ENCODE data around the gene XIRP1.
"Not testable (repeated sequence)": the region's sequence is repeated elsewhere in the genome, so short reads cannot be mapped to it uniquely, and the experiment has no call there.

Gene XIRP1

GRCh38 chr3:39228496-39228895 is 36.1 kb upstream of the XIRP1 start:
- H3K4me3 ChIP-seq (ENCODE audit: low read depth, low read length), result no peak overlapping the region
- no peak for DNase-seq (ENCODE audit: low read depth)
- TF ChIP-seq CTCF (IDR thresholded peaks at IDR 0.05; ENCODE audit: control insufficient read depth, extremely low read depth, insufficient read depth), result no peak

- not testable (repeated sequence) for H3K4me3 ChIP-seq (ENCODE audit: low read depth, low read length); DNase-seq (ENCODE audit: low read depth)
Measured at GRCh38 chr3:39227596-39227995, 35.2 kb upstream of the XIRP1 start.

GRCh38 chr3:39226106-39226741 is 33.8 kb upstream of the XIRP1 start:
- no peak for DNase-seq (ENCODE audit: low read depth)
- H3K4me3 ChIP-seq (ENCODE audit: low read depth, low read length), result no peak overlapping the region
- TF ChIP-seq CTCF (IDR thresholded peaks at IDR 0.05; ENCODE audit: control insufficient read depth, extremely low read depth, insufficient read depth), result no peak

GRCh38 chr3:39224288-39224687 is 31.9 kb upstream of the XIRP1 start:
- TF ChIP-seq CTCF (IDR thresholded peaks at IDR 0.05; ENCODE audit: control insufficient read depth, extremely low read depth, insufficient read depth), result no peak
- no peak for DNase-seq (ENCODE audit: low read depth)
- no peak overlapping the region for H3K4me3 ChIP-seq (ENCODE audit: low read depth, low read length)

- DNase-seq (ENCODE audit: low read depth), result no peak
- no peak for TF ChIP-seq CTCF (IDR thresholded peaks at IDR 0.05; ENCODE audit: control insufficient read depth, extremely low read depth, insufficient read depth)
- H3K4me3 ChIP-seq (ENCODE audit: low read depth, low read length), result no peak overlapping the region
Measured at GRCh38 chr3:39222939-39223338, 30.5 kb upstream of the XIRP1 start.

- no peak for DNase-seq (ENCODE audit: low read depth)
- no peak overlapping the region for H3K4me3 ChIP-seq (ENCODE audit: low read depth, low read length)
- no peak for TF ChIP-seq CTCF (IDR thresholded peaks at IDR 0.05; ENCODE audit: control insufficient read depth, extremely low read depth, insufficient read depth)
Measured at GRCh38 chr3:39222462-39222861, 30.1 kb upstream of the XIRP1 start.

- TF ChIP-seq CTCF (IDR thresholded peaks at IDR 0.05; ENCODE audit: control insufficient read depth, extremely low read depth, insufficient read depth), result no peak
- no peak overlapping the region for H3K4me3 ChIP-seq (ENCODE audit: low read depth, low read length)
- DNase-seq (ENCODE audit: low read depth), result no peak
Measured at GRCh38 chr3:39221141-39221530, 28.7 kb upstream of the XIRP1 start.
